HEK293T (cell line): Measurements from ENCODE around the gene TDP1.

ENCODE experiments used
- CTCF ChIA-PET: fragments of 350-600 bp; formaldehyde crosslinking; extraction: SDS; loops from one replicate; lab custom pipeline; 2021; ENCODE audit warnings: antibody characterized with exemption, inconsistent platforms; lab: Yijun Ruan, JAX
- POLR2A ChIA-PET: fragments of 350-600 bp; formaldehyde crosslinking; extraction: SDS; loops from one replicate; lab custom pipeline; 2020; ENCODE audit warnings: antibody characterized with exemption, inconsistent platforms; lab: Yijun Ruan, JAX
- DNase-seq: peaks from one replicate; pipeline ENCODE4 v3.0.0; 2012; ENCODE audit warnings: mixed read lengths; ENCODE audit errors: extremely low spot score
- ARNT ChIP-seq: fragments of 450-650 bp; IDR thresholded peaks from 2 replicates; pipeline ENCODE4 v1.6.1; 2017; ENCODE audit warnings: mild to moderate bottlenecking
- BHLHE40 ChIP-seq: fragments of 450-650 bp; IDR thresholded peaks from 2 replicates; pipeline ENCODE4 v1.6.1; 2016; ENCODE audit warnings: mild to moderate bottlenecking, moderate library complexity, borderline replicate concordance
- CTBP1 ChIP-seq: fragments of 450-650 bp; IDR thresholded peaks from 2 replicates; pipeline ENCODE4 v1.6.1; 2016; ENCODE audit warnings: borderline replicate concordance
- ELF4 ChIP-seq: fragments of 450-650 bp; IDR thresholded peaks from 2 replicates; pipeline ENCODE4 v1.6.1; 2017; ENCODE audit warnings: antibody characterized with exemption
- FOXA1 ChIP-seq: fragments of 450-650 bp; IDR thresholded peaks from 2 replicates; pipeline ENCODE4 v1.6.1; 2016; ENCODE audit warnings: mild to moderate bottlenecking
- FOXK2 ChIP-seq: fragments of 450-650 bp; IDR thresholded peaks from 2 replicates; pipeline ENCODE4 v1.6.1; 2016; ENCODE audit warnings: mild to moderate bottlenecking
- FOXM1 ChIP-seq: fragments of 450-650 bp; IDR thresholded peaks from 2 replicates; pipeline ENCODE4 v1.6.1; 2017; ENCODE audit warnings: mild to moderate bottlenecking, borderline replicate concordance
- HDGF ChIP-seq: fragments of 450-650 bp; IDR thresholded peaks from 2 replicates; pipeline ENCODE4 v1.6.1; 2017; ENCODE audit warnings: antibody characterized with exemption, borderline replicate concordance
- L3MBTL2 ChIP-seq: fragments of 450-650 bp; conservative IDR thresholded peaks from 2 replicates; pipeline ENCODE4 v1.6.1; 2016; ENCODE audit warnings: mild to moderate bottlenecking
- LEF1 ChIP-seq: fragments of 450-650 bp; IDR thresholded peaks from 2 replicates; pipeline ENCODE4 v1.6.1; 2017; ENCODE audit warnings: mild to moderate bottlenecking, borderline replicate concordance
- NFRKB ChIP-seq: fragments of 450-650 bp; IDR thresholded peaks from 2 replicates; pipeline ENCODE4 v1.6.1; 2016; ENCODE audit warnings: mild to moderate bottlenecking, moderate library complexity
- SP1 ChIP-seq: fragments of 450-650 bp; IDR thresholded peaks from 2 replicates; pipeline ENCODE4 v1.6.1; 2017
- SUZ12 ChIP-seq: fragments of 450-650 bp; IDR thresholded peaks from 2 replicates; pipeline ENCODE4 v1.6.1; 2016; ENCODE audit warnings: mild to moderate bottlenecking
- TARDBP ChIP-seq: fragments of 450-650 bp; IDR thresholded peaks from 2 replicates; pipeline ENCODE4 v1.6.1; 2016
- ZNF384 ChIP-seq: fragments of 450-650 bp; IDR thresholded peaks from 2 replicates; pipeline ENCODE4 v1.6.1; 2016
- TF ChIP-seq, protein P1 (sequence below): fragments of 450-650 bp; IDR thresholded peaks from 2 replicates; pipeline ENCODE4 v1.6.1; 2016

Gene TDP1

DNA sequence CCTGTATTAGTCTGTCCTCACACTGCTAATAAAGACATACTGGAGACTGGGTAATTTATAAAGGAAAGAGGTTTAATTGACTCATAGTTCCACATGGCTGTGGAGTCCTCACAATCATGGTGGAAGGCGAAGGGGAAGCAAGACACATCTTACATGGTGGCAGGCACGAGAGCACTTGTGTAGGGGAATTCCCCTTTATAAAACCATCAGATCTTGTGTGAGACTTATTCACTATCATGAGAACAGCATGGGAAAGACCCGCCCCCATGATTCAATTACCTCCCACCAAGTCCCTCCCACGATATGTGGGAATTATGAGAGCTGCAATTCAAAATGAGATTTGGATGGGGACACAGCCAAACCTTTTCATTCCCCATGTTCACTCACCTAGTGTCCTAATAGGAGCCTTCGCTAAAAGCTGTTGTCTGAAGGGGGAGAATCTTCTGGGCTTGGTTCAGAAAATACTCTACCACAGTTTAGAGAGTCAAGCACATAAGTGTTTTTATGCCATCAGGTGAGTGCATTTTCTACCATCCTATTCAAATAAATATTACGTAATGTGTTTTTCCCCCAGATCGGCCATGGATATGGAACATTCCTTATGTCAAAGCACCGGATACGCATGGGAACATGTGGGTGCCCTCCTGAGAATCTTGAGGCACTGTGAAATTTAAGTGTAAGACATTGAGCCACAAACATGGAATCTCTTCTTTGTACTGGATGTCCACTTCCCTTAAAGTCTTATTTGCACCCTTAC lies 86.9 kb downstream of the TDP1 start:
- ChIA-PET CTCF (no interaction called here), POLR2A (no interaction called here)

DNA sequence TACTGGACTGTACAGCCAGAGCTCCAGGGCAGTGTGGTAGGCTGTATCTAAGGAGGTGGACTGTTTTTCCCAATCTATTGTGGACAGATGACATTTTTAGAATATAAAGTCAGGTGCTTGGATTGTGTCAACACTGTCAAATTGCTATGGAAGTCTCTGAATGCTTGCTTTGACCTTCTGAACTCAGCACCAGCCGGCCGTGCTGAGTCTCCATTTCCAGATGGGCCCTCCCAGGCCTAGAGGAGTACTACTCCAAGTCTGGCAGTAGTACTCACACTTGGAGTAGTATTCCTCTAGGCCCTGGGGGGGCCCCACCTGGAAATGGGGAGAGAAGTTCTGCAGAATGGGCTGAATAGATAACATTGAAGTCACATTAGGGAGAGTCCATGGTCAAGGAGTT lies 89.9 kb downstream of the TDP1 start:
- ChIA-PET POLR2A (no interaction called here), CTCF (no interaction called here)
- TF ChIP-seq NFRKB: no peak
- no peak for TF ChIP-seq ZNF384
- no peak for TF ChIP-seq SUZ12
- no peak for TF ChIP-seq ELF4
- TF ChIP-seq CTBP1: no peak
- no peak for TF ChIP-seq FOXK2
- TF ChIP-seq, protein P1, sequence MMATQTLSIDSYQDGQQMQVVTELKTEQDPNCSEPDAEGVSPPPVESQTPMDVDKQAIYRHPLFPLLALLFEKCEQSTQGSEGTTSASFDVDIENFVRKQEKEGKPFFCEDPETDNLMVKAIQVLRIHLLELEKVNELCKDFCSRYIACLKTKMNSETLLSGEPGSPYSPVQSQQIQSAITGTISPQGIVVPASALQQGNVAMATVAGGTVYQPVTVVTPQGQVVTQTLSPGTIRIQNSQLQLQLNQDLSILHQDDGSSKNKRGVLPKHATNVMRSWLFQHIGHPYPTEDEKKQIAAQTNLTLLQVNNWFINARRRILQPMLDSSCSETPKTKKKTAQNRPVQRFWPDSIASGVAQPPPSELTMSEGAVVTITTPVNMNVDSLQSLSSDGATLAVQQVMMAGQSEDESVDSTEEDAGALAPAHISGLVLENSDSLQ: no peak
- no peak for TF ChIP-seq FOXM1
- no peak for TF ChIP-seq BHLHE40
- no peak for TF ChIP-seq LEF1
- TF ChIP-seq ARNT: no peak
- no peak for TF ChIP-seq SP1
- DNase-seq: no peak

More for the DNA sequence above, 86.9 kb downstream of the TDP1 start:
- DNase-seq: no peak
- no peak for TF ChIP-seq TARDBP
- TF ChIP-seq, protein P1: no peak
- no peak for TF ChIP-seq FOXA1
- TF ChIP-seq ZNF384: no peak
- no peak for TF ChIP-seq BHLHE40
- no peak for TF ChIP-seq HDGF
- TF ChIP-seq LEF1: no peak
- no peak for TF ChIP-seq ELF4
- TF ChIP-seq NFRKB: no peak
- TF ChIP-seq ARNT: no peak

DNA sequence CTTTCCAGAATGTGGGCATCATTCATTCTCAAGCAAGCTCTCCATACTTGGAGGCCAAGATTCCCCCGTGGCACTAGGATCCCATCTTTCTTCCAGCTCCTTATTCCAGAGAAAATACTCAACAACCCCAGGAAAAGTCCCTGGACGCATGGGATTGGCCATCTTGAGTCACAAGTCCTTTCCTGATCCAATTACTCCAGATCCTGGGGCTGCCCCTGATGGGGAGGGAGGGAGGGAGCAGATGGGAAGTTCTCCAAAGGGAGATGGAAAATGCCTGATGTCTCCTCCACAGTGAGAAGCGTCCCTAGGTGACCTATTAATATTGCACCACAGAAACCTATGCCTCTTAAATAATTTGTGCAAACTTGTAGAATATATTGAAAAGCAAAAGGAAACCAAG lies 93.7 kb downstream of the TDP1 start:
- POLR2A ChIA-PET: no interaction called here
- TF ChIP-seq ELF4 (no peak), TARDBP (no peak), NFRKB (no peak), HDGF (no peak), BHLHE40 (no peak), SP1 (no peak), SUZ12 (no peak), FOXM1 (no peak), FOXA1 (no peak), FOXK2 (no peak)
- TF ChIP-seq, protein P1: no peak
- CTCF ChIA-PET: interaction anchor here (1.3 kb wide), 1 partner anchor 76 kb away, joined by 3 read pairs; no protein-coding TSS in a partner anchor
- no peak for DNase-seq

DNA sequence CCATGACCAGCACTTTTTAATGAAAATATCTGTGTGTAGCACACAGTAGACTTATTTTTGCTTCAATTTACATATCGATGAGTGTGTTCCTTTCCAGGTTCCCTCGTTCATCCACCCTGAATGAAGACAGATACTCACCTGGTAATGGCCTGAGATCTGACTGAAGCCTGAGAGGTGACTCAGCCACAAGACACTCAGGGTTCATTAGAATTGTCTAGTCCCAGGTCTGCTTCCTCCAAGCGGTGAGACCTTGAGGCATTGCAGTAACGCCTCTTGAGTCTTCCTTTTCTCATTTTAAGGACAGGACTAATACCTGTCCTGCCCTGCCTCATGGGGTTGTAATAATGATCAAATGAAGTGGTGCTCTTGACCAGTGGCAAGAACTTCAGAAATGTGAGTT lies 94.5 kb downstream of the TDP1 start:
- CTCF ChIA-PET: interaction anchor here (1.3 kb wide), 1 partner anchor 77 kb away, joined by 3 read pairs; no protein-coding TSS in a partner anchor
- no peak for DNase-seq
- POLR2A ChIA-PET: no interaction called here
- TF ChIP-seq ZNF384 (no peak), TARDBP (no peak), BHLHE40 (no peak), FOXK2 (no peak), ARNT (no peak), LEF1 (no peak), ELF4 (no peak), CTBP1 (no peak), HDGF (no peak), FOXM1 (no peak), SP1 (no peak), SUZ12 (no peak), L3MBTL2 (no peak), FOXA1 (no peak), NFRKB (no peak)
- TF ChIP-seq, protein P1: no peak

DNA sequence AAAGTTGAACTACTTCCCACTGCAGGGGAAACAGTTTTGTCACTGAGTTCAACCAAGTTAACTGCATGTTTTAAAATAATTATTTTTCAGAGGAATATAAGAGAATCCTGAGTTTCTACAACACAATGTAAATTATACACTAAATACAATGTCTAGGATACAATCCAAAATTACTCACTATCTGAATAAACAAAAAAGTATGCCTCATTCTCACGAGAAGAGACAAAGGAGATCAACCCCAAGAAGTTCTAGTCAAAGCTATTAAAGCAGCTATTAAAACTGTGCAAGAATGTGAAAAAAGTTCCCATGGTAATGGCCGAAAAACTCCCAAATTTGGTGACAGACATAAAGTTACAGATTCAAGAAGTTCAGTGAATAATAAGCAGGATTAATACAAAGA lies 97.3 kb downstream of the TDP1 start:
- TF ChIP-seq ELF4 (no peak), TARDBP (no peak), BHLHE40 (no peak), NFRKB (no peak), ZNF384 (no peak), SUZ12 (no peak), LEF1 (no peak)
- no peak for DNase-seq
- ChIA-PET CTCF (no interaction called here), POLR2A (no interaction called here)

DNA sequence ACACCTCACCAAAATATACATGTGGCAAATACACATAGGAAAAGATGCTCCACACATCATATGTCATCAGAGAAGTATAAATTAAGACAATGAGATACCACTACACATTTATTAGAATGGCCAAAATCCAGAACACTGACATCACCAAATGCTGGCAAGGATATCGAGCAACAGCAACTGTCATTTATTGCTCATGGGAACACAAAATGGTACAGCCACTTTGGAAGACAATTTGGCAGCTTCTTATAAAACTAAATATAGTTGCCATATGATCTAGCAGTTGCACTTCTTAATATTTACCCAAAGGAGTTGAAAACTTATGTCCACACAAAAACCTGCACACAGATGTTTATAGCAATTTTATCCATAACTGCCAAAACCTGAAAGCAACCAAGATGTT lies 99.1 kb downstream of the TDP1 start:
- TF ChIP-seq SP1 (no peak), SUZ12 (no peak), L3MBTL2 (no peak), FOXM1 (no peak)
- ChIA-PET CTCF (no interaction called here), POLR2A (no interaction called here)
- no peak for DNase-seq
